AG08396 (cell line): ENCODE results near the gene CEP20.
"Not testable (repeated sequence)": the region's sequence is repeated elsewhere in the genome, so short reads cannot be mapped to it uniquely, and the experiment has no call there.

Experiments
- DNase-seq: peaks from one replicate; pipeline ENCODE4 v3.0.0; 2012; ENCODE audit warnings: low spot score, mixed read lengths

CEP20 gene

DNA sequence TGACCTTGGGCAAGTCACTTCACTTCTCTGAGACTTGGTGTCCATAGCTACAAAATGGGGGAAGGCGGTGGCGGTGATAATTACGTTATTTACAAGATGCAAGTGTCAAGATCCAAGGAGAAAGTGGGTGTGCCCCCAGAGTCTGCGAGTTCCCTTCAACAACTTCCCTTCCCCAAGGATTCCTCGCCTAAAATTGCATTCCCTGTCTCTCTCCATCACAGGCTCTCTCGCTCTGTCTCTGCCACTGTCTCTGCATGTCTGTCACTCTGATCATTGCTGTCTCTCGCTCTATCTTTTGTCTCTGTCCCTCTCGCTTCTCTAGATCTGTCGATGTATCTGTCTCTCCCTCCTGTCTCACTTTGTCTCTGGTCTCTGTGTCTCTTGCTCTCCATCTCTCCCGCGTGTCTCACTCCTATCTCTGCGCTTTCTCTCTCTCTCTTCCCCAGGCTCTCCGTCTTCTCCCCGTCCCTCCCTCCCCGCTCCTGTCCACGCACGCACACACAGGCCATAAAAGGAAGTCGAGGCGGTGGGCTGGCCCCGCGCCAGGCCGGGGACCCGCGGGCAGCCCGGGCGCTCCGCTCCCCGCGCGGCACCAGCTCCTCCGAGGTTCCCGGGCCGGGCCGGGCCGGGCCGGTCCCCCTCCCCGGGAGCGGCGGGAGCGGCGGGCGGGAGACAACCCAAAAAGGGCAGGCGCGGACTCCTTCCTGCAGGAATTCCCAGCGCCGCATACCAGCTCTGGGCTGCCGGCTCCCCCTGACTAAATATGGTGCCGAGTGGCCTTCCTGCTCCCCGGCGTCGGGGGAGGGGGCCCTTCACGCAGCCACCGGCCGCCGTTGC, 30.5 kb downstream of the CEP20 start:
- peak; percentile 80 for DNase-seq

DNA sequence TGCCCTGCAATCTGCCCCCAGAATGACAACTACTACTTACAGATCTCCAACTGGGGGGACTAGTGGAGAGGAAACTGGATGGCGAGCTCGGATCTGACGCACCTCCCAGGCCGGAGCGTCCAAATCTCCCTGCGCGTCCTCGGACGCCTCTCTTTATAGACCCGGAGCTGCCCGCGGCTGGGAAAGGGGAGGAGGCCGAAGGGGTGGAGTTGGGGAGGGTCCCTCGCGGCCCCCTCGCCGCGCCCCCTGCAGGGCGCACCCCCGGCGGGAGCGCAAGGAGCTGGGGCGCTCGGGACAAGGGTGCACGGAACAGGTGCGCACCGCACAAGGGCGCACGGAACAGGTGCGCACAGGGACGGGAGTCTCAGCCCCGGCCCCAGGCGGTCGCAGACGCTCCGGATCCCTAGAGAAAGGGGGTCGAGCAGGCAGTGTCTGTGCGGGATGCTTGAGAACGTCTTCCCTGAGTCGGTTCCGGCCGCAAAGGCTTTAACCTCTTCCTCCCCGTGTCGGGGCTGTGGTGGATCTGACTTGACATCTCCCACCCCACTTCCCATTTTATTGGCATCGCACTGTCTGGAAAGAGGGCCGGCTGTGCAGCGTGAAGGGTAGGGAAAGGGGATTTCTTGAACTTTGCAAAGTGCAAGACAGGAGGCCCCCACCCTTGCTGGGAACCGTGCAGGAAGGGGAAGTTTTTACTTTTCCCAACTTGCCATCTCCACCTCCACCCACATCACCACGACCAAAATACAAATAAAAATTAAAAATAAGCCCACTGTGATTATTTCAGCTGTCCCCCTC, 31.3 kb downstream of the CEP20 start, which contains the start of gene MYH11:
TSS of gene MYH11 (minus strand) at position 128 of the 798 bp plus-strand sequence. CDS start 18,776 bp downstream, outside the sequence.
- DNase-seq: no peak

DNA sequence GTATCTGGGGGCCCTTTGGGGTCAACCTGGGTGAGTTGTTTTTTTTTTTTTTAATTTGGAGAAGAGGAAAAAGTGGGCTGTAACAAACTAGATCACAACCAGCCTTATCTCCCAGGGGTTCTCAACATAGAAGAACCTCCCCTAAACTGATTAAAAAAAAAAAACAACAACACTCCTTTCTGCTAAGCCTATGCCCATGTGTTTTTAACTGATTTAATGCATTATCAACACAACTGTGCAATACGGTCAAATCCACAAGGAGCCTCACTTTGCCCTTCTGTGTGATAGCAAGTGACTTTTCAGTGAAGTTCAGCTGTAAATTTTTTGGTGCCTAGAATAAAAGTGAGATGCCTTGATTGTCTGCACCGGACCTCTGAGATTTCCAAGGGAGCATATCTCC, 32.2 kb downstream of the CEP20 start:
- no peak for DNase-seq

DNA sequence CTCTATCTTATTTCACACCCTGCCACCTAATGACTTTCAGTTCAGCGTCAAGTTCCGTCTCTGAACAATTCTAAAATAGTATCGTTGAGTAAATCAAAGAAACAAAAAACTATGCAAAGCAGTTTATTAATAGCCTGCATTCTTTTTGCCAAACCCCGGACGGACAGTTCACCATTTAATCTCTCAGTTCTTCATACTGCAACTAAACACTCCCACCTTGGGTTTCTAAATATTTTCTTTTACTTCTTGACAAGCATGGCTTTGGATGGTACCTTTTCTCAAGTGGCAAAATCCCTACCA, 32.7 kb downstream of the CEP20 start:
- DNase-seq: no peak

DNA sequence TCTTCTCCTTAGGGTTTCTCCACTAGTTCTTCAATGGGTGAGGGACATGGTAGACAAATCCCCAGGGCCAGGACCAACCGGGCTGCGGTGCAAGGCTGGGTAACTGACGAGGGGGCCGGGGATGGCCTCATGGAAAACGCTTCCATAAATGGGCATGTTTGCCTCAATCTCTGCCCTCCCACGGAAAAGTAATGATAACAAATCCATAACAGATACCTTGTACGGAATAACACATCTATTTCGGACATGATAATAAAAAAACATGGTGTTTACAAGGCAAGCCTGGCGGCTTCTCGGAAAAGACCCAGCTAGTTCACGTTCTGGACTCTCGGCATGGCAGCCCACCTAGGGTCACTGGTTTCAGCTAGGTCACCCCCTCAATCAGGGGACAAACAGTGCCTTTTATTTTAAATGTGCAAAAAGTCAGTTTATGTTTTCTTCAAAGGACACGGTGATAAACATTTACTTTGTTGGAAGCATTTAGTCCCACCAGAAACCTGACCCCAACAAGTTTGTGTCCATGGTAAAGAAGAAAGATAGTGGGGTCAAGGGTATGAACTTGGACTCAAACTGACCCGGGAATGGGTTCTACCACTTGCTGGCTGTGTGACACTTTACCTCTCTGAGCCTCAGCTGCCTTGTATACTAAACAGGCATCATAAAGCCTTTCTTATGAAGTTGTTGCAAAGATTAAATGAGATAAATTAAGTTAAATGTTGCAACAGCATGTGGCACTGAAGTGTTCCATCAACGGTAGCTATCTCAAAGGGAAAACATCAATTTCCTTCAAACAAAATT, 33.3 kb downstream of the CEP20 start:
- DNase-seq: no peak

DNA sequence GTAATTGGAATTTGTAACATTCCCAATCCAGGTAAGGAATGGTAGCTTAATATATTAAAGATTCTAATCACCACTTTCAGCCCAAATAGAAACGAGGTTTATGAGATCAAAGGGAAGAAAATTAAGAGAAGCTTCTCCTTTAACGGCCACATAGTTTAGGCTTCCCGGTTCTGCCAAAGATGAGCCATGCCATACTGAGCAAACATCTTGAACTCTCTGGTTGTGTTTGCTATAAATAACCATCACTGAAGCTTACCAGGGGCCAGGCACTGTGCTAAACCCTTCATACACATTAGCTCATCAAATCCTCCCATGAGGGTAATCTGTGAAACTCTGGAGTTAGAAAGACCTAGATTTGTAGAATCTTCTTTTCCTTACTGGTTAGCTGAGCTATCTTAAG, 34.3 kb downstream of the CEP20 start:
- no peak for DNase-seq

DNA sequence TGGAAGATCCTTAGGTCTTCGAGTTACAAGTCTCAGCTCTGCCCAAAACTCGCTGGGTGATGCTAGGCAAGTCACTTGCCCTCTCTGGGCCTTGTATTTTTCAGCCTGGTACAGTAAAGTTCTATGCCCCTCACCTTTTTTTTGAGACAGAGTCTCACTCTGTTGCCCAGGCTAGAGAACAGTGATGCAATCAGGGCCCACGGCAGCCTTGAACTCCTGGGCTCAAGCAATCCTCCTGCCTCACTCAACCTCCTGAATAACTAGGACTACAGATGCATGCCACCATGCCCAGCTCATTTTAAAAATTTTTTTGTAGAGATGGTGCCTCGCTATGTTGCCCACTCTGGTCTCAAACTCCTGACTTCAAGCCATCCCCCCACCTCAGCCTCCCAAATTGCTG, 35.4 kb downstream of the CEP20 start:
- DNase-seq: no peak

DNA sequence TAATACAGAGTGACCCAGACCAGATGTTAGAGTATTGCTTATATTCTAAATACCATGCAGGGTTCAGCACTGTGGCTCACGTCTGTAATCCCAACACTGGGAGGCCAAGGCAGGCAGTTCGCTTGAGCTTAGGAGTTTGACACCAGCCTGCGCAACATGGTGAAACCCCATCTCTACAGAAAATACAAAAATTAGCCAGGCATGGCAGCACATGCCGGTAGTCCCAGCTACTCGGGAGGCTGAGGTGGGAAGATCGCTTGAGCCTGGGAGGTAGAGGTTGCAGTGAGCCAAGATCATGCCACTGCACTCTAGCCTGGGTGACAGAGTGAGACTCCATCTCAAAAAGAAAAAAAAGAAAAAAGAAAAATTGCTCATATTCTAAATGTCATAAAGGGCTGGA, 37.8 kb downstream of the CEP20 start:
- not testable (repeated sequence) for DNase-seq

DNA sequence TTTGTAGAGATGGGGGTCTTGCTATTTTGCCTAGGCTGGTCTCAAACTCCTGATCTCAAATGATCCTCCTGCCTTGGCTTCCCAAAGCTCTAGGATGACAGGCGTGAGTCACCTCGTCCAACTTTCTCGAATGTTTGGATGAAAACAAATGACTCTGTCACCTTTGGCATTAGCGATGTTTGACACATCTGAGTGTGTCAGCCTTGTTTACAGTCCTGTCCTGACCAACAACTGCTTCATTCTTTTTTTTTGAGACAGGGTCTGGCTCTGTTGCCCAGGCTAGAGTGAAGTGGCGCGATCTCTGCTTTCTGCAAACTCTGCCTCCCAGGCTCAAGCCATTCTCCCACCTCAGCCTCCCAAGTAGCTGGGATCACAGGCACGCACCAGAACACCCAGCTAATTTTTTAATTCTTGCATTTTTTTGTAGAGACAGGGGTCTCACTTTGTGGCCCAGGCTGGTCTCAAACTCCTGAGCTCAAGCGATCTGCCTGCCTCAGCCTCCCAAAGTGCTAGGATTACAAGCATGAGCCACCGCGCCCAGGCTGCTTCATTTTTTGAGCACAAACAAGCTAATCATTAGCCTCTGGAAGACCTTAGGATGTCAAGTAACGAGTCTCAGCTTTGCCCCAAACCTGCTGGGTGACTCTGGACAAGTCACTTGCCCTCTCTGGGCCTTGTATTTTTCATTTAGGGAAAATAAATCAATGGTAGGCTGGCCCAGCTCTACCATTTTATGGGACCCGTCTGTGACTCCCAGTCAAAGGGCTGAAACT, 39.0 kb downstream of the CEP20 start:
- no peak for DNase-seq

DNA sequence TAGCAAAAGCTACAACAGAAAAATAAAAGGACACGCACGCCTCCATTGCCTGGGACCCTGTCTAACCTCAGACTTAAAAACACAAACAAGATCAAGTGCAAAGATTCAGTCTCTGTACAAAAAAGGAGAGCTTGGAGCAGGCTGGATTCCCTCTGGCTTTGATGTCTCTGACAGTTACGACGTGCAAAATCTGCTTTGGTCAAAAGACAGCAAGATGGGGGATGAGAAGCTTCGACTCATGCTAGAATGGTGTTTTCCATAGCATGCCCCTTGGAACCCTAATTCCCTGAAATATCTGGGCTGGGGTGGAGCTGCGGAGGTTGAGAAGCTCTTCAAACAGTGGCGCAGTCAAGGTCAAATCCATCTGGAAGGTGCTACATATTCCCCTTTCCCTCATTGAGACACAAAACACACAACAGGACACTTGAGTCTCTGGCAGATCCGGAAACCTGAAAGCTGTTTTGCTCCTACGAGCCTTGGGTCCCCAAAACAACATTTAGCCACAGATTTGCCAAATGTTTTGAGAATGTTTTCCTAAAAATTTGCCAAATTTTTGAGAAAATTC, 40.7 kb downstream of the CEP20 start:
- no peak for DNase-seq

DNA sequence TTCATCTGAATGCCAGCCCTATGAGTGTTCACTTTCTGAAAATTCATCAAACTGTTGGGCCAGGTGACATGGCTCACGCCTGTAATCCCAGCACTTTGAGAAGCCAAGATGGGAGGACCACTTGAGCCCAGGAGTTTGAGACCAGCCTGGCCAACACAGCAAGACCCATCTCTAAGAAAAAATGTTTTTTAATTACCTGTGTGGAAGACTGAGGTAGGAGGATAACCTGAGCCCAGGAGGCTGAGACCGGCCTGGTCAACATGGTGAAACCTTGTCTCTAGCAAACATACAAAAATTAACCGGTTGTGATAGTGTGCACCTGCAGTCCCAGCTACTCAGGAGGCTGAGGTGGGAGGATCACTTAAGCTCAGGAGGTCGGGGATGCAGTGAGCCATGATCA, 41.9 kb downstream of the CEP20 start:
- DNase-seq: no peak

DNA sequence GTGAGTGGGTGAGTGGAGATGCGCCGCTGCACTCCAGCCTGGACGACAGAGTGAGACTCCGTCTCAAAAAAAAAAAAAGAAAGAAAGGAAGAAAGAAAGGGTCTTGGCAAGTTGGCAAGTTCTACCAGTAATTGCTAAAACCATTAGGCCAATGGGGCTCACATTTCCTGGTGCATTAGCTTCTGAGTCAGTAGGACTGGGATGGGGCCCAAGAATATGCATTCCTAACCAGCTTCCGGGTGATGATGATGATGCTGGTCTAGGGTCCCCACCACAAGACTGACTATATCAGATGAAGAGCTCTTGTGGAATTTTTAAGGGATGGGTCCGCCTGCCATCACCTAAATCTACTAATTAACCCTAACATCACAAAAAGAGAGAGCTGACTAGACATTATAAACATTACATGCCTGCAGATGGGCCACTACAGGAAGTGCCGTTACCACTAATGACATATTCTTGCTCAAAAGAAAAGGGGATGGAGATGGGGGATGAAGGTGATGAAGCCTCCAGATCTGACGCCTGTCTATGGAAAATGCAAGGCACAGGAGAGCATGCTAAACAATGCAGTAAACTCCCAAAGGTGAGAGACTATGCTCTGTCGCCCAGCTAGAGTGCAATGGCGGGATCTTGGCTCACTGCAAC, 44.6 kb downstream of the CEP20 start:
- DNase-seq: peak; percentile 35

DNA sequence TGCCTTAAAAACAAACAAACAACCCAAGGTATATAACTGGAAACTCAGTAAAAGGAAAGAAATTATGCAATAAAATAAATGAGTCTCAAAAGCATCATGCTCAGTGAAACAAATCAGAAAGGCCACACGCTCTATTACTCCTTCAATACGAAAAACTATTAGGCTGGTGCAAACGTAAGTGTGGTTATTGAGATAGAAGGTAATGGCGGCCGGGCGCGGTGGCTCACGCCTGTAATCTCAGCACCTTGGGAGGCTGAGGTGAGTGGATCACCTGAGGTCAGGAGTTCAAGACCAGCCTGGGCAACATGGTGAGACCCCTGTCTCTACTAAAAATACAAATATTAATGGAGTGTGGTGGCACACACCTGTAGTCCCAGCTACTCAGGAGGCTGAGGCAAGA, 49.2 kb downstream of the CEP20 start:
- not testable (repeated sequence) for DNase-seq

DNA sequence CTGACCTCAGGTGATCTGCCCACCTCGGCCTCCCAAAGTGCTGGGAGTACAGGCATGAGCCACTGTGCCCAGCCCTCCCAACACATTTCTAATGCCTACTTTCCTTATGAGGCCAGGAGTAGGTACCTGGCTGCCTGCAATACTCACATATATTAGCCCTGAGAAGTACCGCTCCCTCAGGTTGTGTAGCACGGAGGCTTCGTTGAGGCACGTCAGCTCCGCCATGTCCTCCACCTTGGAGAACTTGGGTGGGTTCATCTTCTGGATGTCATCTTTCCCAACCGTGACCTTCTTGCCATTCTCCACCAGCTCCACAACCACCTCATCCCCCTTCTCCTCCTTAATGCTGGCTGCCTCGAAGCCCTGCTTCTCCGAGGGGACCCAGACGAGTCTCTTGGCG, 50.6 kb downstream of the CEP20 start:
- no peak for DNase-seq

DNA sequence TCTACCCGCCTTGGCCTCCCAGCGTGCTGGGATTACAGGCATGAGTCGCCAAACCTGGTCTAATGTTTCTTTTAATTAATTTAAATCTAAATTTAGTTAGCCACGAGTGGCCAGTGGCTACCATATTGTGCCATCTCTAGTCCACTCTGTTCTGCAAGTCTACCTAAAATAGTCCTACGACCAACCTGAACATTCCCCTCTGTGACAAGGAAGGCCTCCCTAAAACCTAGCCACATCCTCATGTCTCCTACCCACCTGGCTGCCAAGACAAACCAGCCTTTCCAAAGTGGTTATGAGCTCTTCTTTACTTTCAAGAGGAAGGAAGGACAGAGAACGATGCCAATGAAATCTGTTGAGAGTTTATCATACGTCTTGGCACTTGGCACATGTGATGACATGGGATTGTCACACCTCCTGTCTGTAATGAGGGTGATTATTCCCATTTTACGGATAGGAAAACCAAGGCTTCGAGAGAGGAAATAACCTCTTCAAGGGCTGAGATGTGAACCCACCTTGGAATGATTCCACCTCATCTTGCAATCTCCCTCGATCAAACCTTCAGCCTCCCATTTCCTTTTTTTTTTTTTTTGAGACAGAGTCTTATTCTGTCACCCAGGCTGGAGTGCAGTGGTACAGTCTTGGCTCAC, 51.3 kb downstream of the CEP20 start:
- DNase-seq: no peak

DNA sequence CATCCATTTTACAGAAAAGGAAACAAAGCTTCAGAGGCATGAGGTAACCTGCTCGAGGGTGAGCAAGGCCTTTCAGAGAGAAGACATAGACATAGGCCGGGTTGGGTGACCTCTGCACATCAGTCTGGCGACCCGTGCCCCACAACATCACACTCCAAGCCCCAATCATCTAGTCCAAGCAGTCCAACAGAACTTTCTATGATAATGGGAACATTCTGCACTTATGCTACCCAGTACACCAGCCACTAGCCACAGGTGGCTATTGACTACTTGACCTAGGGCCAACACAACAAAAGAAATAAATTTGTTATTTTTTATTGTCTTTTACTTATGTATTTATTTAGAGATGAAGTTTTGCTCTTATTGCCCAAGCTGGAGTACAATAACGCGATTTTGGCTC, 52.3 kb downstream of the CEP20 start:
- DNase-seq: no peak

DNA sequence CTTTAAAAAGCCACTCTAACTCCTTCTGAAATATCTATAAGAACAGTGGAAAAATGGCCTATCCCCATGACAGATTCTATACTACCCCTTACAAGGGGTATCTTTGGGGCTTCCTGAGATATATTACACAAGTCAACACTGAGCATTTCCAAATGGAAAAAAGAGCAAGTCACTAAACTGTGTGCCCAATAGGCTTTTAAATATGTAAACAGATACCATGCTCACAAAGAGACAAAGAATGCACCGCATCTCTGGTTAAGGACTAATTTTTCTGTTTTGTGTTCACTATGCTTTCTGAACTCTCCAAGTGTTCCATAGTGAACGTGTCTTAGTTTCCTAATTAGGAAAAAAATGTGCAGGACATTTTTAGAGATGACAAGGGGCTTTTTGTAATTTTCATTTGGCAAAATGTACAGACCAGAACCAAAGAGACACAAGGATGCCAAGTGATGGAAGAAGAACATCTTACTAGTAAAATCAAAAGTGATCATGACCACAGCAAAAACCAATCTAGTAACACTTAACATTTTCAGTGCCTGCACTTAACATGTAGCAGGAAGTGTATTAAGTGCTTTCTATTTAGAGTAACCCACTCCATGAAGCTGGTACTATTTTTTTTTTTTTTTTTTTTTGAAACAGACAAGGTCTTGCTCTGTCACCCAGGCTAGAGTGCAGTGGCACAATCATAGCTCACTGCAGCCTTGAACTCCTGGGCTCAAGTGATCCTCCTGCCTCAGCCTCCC, 53.1 kb downstream of the CEP20 start:
- DNase-seq: no peak

DNA sequence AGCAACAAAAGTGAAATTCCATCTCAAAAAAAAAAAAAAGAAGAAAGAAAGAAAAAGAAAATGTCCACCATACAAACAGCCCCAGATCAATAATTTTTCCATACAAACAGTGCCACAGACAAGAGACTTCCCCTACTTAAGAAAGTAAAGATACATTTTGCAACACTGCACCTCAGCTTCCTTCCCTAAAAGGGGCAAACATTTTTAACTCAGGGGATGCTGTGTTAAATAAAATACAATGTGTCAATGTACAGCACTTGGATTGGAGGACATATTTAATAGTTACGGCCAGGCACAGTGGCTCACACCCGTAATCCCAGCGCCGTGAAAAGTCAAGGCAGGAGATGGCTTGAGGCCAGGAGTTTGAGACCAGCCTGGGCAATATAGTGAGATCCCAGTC, 53.9 kb downstream of the CEP20 start:
- no peak for DNase-seq

DNA sequence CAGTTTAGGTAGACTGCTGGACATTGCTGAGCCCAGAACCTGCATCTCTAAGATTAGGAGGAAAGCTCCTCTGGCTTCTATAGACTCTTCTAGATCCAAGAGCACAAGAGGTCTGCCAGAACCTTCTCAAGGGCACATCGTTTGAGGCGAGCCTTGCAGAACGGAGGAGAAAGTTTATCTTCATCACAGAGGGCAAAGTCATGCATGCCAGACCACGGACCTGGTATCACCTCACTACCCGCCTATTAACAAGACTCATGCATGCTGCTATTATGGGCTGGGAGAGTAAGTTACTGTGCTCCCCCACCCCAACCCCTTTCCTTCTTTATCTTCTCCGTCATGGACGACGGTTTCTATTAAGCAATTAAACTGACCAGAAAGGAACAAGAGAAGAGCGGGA, 54.9 kb downstream of the CEP20 start:
- no peak for DNase-seq

DNA sequence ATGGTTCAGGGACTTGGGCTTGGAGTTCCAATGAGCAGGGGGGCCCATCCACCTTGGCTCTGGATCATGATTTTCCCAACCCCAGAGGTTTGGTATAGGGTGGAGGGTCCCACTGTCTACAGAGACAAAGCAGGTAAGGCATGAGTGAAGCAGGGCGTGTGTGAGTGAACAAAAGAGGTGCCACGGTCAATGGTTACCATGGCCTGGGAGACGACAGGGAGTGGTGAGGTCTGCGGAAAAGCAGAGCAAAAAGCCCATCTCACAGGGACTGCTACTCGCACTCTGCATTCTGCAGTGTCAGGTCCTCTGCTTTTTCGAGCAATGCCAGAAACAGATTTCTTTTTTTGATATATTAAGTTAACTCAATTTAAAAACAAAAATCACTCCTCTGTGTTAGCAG, 56.2 kb downstream of the CEP20 start:
- no peak for DNase-seq
